DND-41 (cell line): Measurements from ENCODE around the gene CC2D2B.

Experiments
- CTCF ChIP-seq: IDR thresholded peaks from 2 replicates; pipeline ENCODE4 v1.5.1; 2012; ENCODE audit warnings: borderline replicate concordance, low read length, moderate library complexity, mild to moderate bottlenecking; ENCODE audit not compliant: poor library complexity, severe bottlenecking; ENCODE audit errors: extremely low read depth
- EZH2 ChIP-seq: IDR thresholded peaks from 3 replicates; pipeline ENCODE4 v1.6.1; 2012; ENCODE audit warnings: borderline replicate concordance, low read depth, mild to moderate bottlenecking, moderate library complexity, low read length, inconsistent platforms; ENCODE audit not compliant: severe bottlenecking

GRCh38 chr10:96075977-96076376 is 168.2 kb downstream of the CC2D2B start:
- TF ChIP-seq CTCF (no peak), EZH2 (no peak)
